HG03521 (cell line): ENCODE measurements around the gene NDNF.

Source experiments
- ATAC-seq: cut with Tn5 transposase; IDR thresholded peaks from one replicate; pipeline ENCODE4 v1.9.1; 2021; ENCODE audit warnings: mild to moderate bottlenecking, moderate library complexity; ENCODE audit not compliant: unreplicated experiment

NDNF gene

GRCh38 chr4:121015421-121015820, 56.9 kb downstream of the NDNF start:
- no peak for ATAC-seq

GRCh38 chr4:121014544-121014943, 57.8 kb downstream of the NDNF start:
- no peak for ATAC-seq

GRCh38 chr4:121011780-121012340, 60.5 kb downstream of the NDNF start:
- no peak for ATAC-seq

GRCh38 chr4:121011138-121011537, 61.2 kb downstream of the NDNF start:
- ATAC-seq = no peak

- ATAC-seq = no peak
These were observed 62.5 kb downstream of the NDNF start for GRCh38 chr4:121009578-121010478.

- no peak for ATAC-seq
These were observed 64.7 kb downstream of the NDNF start for GRCh38 chr4:121007660-121008059.

- no peak for ATAC-seq
These were observed 68.5 kb downstream of the NDNF start for GRCh38 chr4:121003863-121004262.

GRCh38 chr4:120995266-120996010, 76.9 kb downstream of the NDNF start:
- no peak for ATAC-seq

- no peak for ATAC-seq
These were observed 77.8 kb downstream of the NDNF start for GRCh38 chr4:120994521-120994920.

GRCh38 chr4:120991885-120992284, 80.5 kb downstream of the NDNF start:
- no peak for ATAC-seq

- no peak for ATAC-seq
These were observed 82.1 kb downstream of the NDNF start for GRCh38 chr4:120990246-120990645.
